WTC11 (cell line): ENCODE measurements around the gene MEGF10.

ENCODE experiments used
- ELF4 ChIP-seq: sonication (generic); formaldehyde crosslinking; IDR thresholded peaks from 2 replicates; pipeline ENCODE4 v1.8.1; 2022; ENCODE audit warnings: low read depth, mild to moderate bottlenecking, moderate library complexity, missing genetic modification reagents
- HMGXB4 ChIP-seq: sonication (generic); formaldehyde crosslinking; IDR thresholded peaks from 2 replicates; pipeline ENCODE4 v1.8.1; 2023; ENCODE audit warnings: mild to moderate bottlenecking, moderate library complexity, missing genetic modification reagents
- MXD4 ChIP-seq: fragments of 250-450 bp; sonication (Bioruptor Pico); IDR thresholded peaks from 2 replicates; pipeline ENCODE4 v1.8.0; 2021; ENCODE audit warnings: mild to moderate bottlenecking, moderate library complexity, borderline replicate concordance
- ZNF121 ChIP-seq: sonication (generic); formaldehyde crosslinking; IDR thresholded peaks from 2 replicates; pipeline ENCODE4 v1.8.0; 2023; ENCODE audit warnings: missing genetic modification reagents

- TF ChIP-seq MXD4 (CRISPR knock-in tag) (no peak), ELF4 (CRISPR knock-in tag) (no peak), HMGXB4 (no peak), ZNF121 (CRISPR knock-in tag) (no peak)
These were observed 62.7 kb downstream of the MEGF10 start for GRCh38 chr5:127353327-127353726.
